ENCODE data around the gene MAP1LC3B. TPM values are rescaled to one million over a fixed set of nuclear protein-coding genes. Genes with fewer than 3 reads are reported as not detected.

The MAP1LC3B gene
- total RNA-seq, 1 donor from 2014 or later, result 136 TPM

GRCh38 chr16:87409781-87410180 lies 17.6 kb downstream of the MAP1LC3B start:
- H3K36me3 ChIP-seq (ENCODE audit: control insufficient read depth, insufficient read depth, low read length), result peaks cover 5% of the 10 kb centered on the region

GRCh38 chr16:87410530-87410929 lies 18.4 kb downstream of the MAP1LC3B start:
- Histone ChIP-seq H3K27me3 (ENCODE audit: control insufficient read depth, insufficient read depth, low read length) (no peaks in the 10 kb centered on the region), H3K36me3 (ENCODE audit: control insufficient read depth, insufficient read depth, low read length) (no peaks in the 10 kb centered on the region), H3K4me3 (ENCODE audit: low read depth, low read length) (no peak overlapping the region)
- DNase-seq (ENCODE audit: low read depth), result no peak
- TF ChIP-seq CTCF (IDR thresholded peaks at IDR 0.05; ENCODE audit: insufficient read depth, low read length, poor library complexity, severe bottlenecking), result no peak

More at GRCh38 chr16:87409781-87410180, 17.6 kb downstream of the MAP1LC3B start:
- no peak for DNase-seq (ENCODE audit: low read depth)
- no peaks in the 10 kb centered on the region for H3K27me3 ChIP-seq (ENCODE audit: control insufficient read depth, insufficient read depth, low read length)
- no peak overlapping the region for H3K4me3 ChIP-seq (ENCODE audit: low read depth, low read length)
- no peak for TF ChIP-seq CTCF (IDR thresholded peaks at IDR 0.05; ENCODE audit: insufficient read depth, low read length, poor library complexity, severe bottlenecking)

DNA sequence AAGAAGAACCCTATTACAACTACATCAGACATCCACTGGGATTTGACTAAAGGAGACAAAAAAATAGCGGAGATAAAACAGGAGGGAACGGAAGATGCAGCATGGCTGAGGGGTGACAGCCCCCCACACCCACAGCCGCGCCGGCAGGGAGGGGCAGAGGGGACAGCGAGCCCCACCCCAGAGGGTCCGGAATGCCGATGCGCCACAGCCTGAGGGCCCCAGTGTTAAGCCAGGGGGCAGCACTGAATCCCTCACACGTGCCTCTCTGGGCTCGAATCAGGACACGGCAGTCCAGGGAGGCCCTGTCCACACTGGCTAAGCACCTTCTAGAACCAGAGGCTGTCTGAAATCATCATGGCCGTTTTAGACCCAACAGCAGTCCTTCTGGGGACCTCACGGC lies 18.8 kb downstream of the MAP1LC3B start:
- no peak for DNase-seq (ENCODE audit: low read depth)
- no peak for TF ChIP-seq CTCF (IDR thresholded peaks at IDR 0.05; ENCODE audit: insufficient read depth, low read length, poor library complexity, severe bottlenecking)
- no peaks in the 10 kb centered on the region for H3K36me3 ChIP-seq (ENCODE audit: control insufficient read depth, insufficient read depth, low read length)
- no peak overlapping the region for H3K4me3 ChIP-seq (ENCODE audit: low read depth, low read length)
- no peaks in the 10 kb centered on the region for H3K27me3 ChIP-seq (ENCODE audit: control insufficient read depth, insufficient read depth, low read length)

GRCh38 chr16:87411375-87412271 lies 19.5 kb downstream of the MAP1LC3B start:
- Histone ChIP-seq H3K4me3 (ENCODE audit: low read depth, low read length) (no peak overlapping the region), H3K36me3 (ENCODE audit: control insufficient read depth, insufficient read depth, low read length) (no peaks in the 10 kb centered on the region), H3K27me3 (ENCODE audit: control insufficient read depth, insufficient read depth, low read length) (no peaks in the 10 kb centered on the region)
- no peak for DNase-seq (ENCODE audit: low read depth)
- TF ChIP-seq CTCF (IDR thresholded peaks at IDR 0.05; ENCODE audit: insufficient read depth, low read length, poor library complexity, severe bottlenecking), result no peak

DNA sequence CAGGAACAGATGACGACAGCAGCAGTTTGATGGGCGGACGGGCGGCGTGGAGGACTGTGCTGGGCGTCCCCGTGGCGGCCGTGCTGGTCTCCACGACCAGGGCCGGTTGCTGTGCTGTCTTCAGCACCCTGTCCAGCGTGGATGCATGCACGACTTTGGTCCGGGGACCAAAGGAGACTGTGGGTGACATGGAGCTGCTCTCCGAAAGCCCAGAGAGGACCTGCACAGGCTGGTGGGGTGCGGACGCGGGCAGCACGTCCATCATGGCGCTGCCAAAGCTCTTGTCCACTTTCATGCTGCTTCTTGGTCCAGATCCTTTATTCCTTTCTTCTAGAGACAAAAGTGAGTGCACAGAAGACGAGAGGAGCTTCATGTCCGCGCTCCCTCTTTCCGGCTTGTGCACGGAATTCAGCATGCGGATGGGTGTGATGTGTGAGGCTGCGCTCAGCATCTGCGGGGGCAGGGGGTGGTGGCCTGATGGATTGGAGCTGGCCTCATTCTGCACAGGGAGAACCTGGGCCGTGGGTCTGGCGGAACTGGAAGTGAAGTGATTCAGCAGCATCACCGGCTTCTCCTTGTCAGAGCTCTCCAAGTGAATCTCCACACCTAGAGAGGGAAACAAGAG lies 20.3 kb downstream of the MAP1LC3B start:
- no peak for TF ChIP-seq CTCF (IDR thresholded peaks at IDR 0.05; ENCODE audit: insufficient read depth, low read length, poor library complexity, severe bottlenecking)
- Histone ChIP-seq H3K4me3 (ENCODE audit: low read depth, low read length) (no peak overlapping the region), H3K36me3 (ENCODE audit: control insufficient read depth, insufficient read depth, low read length) (no peaks in the 10 kb centered on the region), H3K27me3 (ENCODE audit: control insufficient read depth, insufficient read depth, low read length) (no peaks in the 10 kb centered on the region)
- DNase-seq (ENCODE audit: low read depth), result no peak

Measured in kidney epithelial cell (primary cell).